HCT116 (cell line): ENCODE results near the gene CLIC4. TPM values are rescaled to one million over a fixed set of nuclear protein-coding genes. Genes with fewer than 3 reads are reported as not detected.

ENCODE experiments used
- ATAC-seq: fragments of 200-7000 bp; cut with Tn5 transposase; 2 replicates; pipeline ENCODE4 v1.9.1; 2020; ENCODE audit warnings: mild to moderate bottlenecking, moderate library complexity
- BruUV-seq: library from RNA; stranded (reverse); fragments of 400-500 nt; replicated peaks from 2 replicates; lab custom pipeline; 2021; lab: Mats Ljungman, UMichigan
- CTCF ChIA-PET: fragments of 300-600 bp; sonication (Branson Sonifier 250); formaldehyde crosslinking; loops from one replicate; lab custom pipeline; 2021; ENCODE audit warnings: antibody characterized with exemption; lab: Charles Lee
- POLR2A ChIA-PET: fragments of 300-600, 350-600 bp; sonication (Branson Sonifier 250); formaldehyde crosslinking; loops from one replicate; lab custom pipeline; 2021; ENCODE audit warnings: antibody characterized with exemption; lab: Charles Lee
- RAD21 ChIA-PET, 2 experiments: fragments of 300-600 bp; sonication (Branson Sonifier 250); formaldehyde crosslinking; loops; one replicate each; lab custom pipeline; 2023; ENCODE audit warnings: low total read pairs in 2 of 2; ENCODE audit not compliant: uncharacterized antibody in 2 of 2, unreplicated experiment in 2 of 2, low non-redundant PET in 1 of 2; lab: Charles Lee
- DNase-seq: peaks from one replicate; pipeline ENCODE4 v3.0.0-alpha.2; 2010; ENCODE audit warnings: low read depth, low spot score
- H2AFZ ChIP-seq: fragments of 200-600 bp; shearing (Covaris generic), sonication (generic); 2 replicates; pipeline ENCODE4 v1.6.1; 2017; ENCODE audit warnings: low read depth, mixed run types, mixed read lengths, antibody characterized with exemption, low read length; ENCODE audit not compliant: poor library complexity, severe bottlenecking
- H3K27ac ChIP-seq: 2 replicates; pipeline ENCODE4 v1.5.1; 2012; ENCODE audit warnings: low read depth, low read length
- H3K27me3 ChIP-seq: fragments of 200-600 bp; sonication (generic); 2 replicates; pipeline ENCODE4 v1.6.1; 2016; ENCODE audit warnings: mixed run types, low read length, mixed read lengths; ENCODE audit not compliant: insufficient read depth
- H3K36me3 ChIP-seq, 2 experiments: fragments of 200-500 bp in 1 of 2; fragments of 200-600 bp in 1 of 2; sonication (Bioruptor generic) in 1 of 2; sonication (generic) in 1 of 2; 2 replicates each; pipeline versions ENCODE4 v1.5.1 to v1.6.1; 2014 to 2016; ENCODE audit warnings: low read length in 2 of 2, inconsistent platforms in 1 of 2, mixed read lengths in 1 of 2, mixed run types in 1 of 2; ENCODE audit not compliant: insufficient read depth in 2 of 2, control insufficient read depth in 1 of 2
- H3K4me1 ChIP-seq, 2 experiments: fragments of 200-600 bp in 1 of 2; sonication (generic) in 1 of 2; 2 replicates each; pipeline versions ENCODE4 v1.5.1 to v1.6.1; 2012 to 2017; ENCODE audit warnings: low read length in 2 of 2, inconsistent platforms in 1 of 2, mild to moderate bottlenecking in 1 of 2, mixed read lengths in 1 of 2, mixed run types in 1 of 2, moderate library complexity in 1 of 2; ENCODE audit not compliant: insufficient read depth in 2 of 2, control insufficient read depth in 1 of 2
- H3K4me2 ChIP-seq: fragments of 200-600 bp; sonication (generic); 2 replicates; pipeline ENCODE4 v1.6.1; 2017; ENCODE audit warnings: mixed run types, low read length, mixed read lengths
- H3K4me3 ChIP-seq, 2 experiments: fragments of 200-600 bp in 1 of 2; sonication (generic) in 1 of 2; replicated peaks in 1 of 2; 2 replicates each; pipeline ENCODE4 v1.5.1; 2011 to 2016; ENCODE audit warnings: low read length in 2 of 2, control low read depth in 1 of 2, low read depth in 1 of 2, mild to moderate bottlenecking in 1 of 2, mixed read lengths in 1 of 2, mixed run types in 1 of 2
- H3K79me2 ChIP-seq: fragments of 200-600 bp; sonication (generic); 2 replicates; pipeline ENCODE4 v1.6.1; 2017; ENCODE audit warnings: mild to moderate bottlenecking, mixed run types, low read length, moderate library complexity, mixed read lengths; ENCODE audit not compliant: insufficient read depth
- H3K9ac ChIP-seq: fragments of 200-600 bp; sonication (generic); 2 replicates; pipeline ENCODE4 v1.6.1; 2016; ENCODE audit warnings: low read length, mixed read lengths
- H3K9me2 ChIP-seq: fragments of 200-600 bp; sonication (generic), shearing (Covaris generic); 2 replicates; pipeline ENCODE4 v1.6.1; 2017; ENCODE audit warnings: mixed run types, mild to moderate bottlenecking, moderate library complexity; ENCODE audit not compliant: insufficient read depth
- H3K9me3 ChIP-seq, 2 experiments: fragments of 200-500 bp in 1 of 2; fragments of 200-600 bp in 1 of 2; sonication (Bioruptor generic) in 1 of 2; sonication (generic) in 1 of 2; 2 replicates each; pipeline ENCODE4 v1.6.1; 2014 to 2017; ENCODE audit warnings: low read length in 2 of 2, mixed read lengths in 2 of 2, inconsistent platforms in 1 of 2, low read depth in 1 of 2, mild to moderate bottlenecking in 1 of 2, mixed run types in 1 of 2, moderate library complexity in 1 of 2; ENCODE audit not compliant: control insufficient read depth in 1 of 2, insufficient read depth in 1 of 2
- H4K20me1 ChIP-seq: fragments of 200-600 bp; sonication (generic), shearing (Covaris generic); 2 replicates; pipeline ENCODE4 v1.6.1; 2017; ENCODE audit warnings: mixed run types, mild to moderate bottlenecking, moderate library complexity; ENCODE audit not compliant: insufficient read depth
- ELF1 ChIP-seq: IDR thresholded peaks from 2 replicates; pipeline ENCODE4 v1.6.1; 2012; ENCODE audit warnings: low read depth, borderline replicate concordance
- JUND ChIP-seq: IDR thresholded peaks from 2 replicates; pipeline ENCODE4 v1.6.1; 2012
- POLR2AphosphoS5 ChIP-seq: IDR thresholded peaks from 2 replicates; pipeline ENCODE4 v1.6.1; 2011; ENCODE audit warnings: mild to moderate bottlenecking, low read depth, low read length, moderate library complexity
- SP1 ChIP-seq: IDR thresholded peaks from 2 replicates; pipeline ENCODE4 v1.6.1; 2012; ENCODE audit warnings: low read depth
- ZNF274 ChIP-seq: fragments of 200-500 bp; sonication (Bioruptor generic); IDR thresholded peaks from 2 replicates; pipeline ENCODE4 v1.6.1; 2014; ENCODE audit warnings: mild to moderate bottlenecking, low read depth, low read length, inconsistent platforms
- intact Hi-C: fragments of 100-400 bp; cut with micrococcal nuclease; formaldehyde crosslinking; loops from 2 replicates; pipeline ENCODE4 v1.10.0; 2022
- total RNA-seq: library from RNA; stranded (reverse); gene quantifications from one replicate; pipeline ENCODE4 v1.2.1, GENCODE V29; 2021; ENCODE audit not compliant: unreplicated experiment
- TF ChIP-seq, protein P1 (sequence below): IDR thresholded peaks from 2 replicates; pipeline ENCODE4 v1.6.1; 2012

The CLIC4 gene
- total RNA-seq, 1 experiment from 2014 or later = 77.2 TPM

DNA sequence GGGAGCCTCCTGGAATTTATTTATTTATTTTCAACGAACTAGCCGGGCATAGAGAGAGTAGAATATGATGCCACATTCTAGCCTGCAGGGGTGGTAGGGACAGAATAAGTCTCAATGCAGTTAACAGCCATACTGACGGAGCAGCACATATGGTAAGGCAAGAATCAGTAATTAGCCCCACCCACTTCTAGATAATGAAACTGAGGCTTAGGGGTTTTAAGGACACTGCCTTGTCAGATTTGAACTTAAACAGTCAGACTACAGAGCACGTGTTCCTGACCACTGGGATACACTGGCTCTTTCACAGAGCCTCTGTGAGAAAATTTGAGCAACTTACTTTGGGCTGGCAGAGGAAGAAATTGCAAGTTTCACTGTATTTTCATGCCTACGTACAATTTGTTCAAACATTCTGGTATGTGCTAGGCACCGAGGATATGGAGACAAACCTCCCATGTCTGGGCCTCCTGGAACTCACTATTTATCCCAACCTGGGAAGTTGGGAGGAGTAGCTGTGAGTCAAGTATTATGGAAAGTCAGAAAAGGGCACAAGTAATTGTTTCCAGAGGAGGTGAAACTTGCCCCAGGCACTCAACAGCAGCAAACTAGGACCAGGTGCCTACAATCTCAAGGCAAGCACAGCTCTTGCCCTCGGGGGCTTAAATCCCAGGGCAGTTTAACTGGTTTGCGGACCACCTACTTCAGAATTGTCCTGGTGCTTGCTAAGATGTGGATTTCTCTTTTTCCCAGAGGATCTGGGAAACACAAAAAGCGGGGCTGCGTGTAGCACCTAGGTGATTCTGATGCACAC lies 1.6 kb upstream of the CLIC4 start:
- POLR2A ChIA-PET = interaction anchor here (2.6 kb wide), 1 partner anchor 60 kb away, joined by 20 read pairs; no protein-coding TSS in a partner anchor

DNA sequence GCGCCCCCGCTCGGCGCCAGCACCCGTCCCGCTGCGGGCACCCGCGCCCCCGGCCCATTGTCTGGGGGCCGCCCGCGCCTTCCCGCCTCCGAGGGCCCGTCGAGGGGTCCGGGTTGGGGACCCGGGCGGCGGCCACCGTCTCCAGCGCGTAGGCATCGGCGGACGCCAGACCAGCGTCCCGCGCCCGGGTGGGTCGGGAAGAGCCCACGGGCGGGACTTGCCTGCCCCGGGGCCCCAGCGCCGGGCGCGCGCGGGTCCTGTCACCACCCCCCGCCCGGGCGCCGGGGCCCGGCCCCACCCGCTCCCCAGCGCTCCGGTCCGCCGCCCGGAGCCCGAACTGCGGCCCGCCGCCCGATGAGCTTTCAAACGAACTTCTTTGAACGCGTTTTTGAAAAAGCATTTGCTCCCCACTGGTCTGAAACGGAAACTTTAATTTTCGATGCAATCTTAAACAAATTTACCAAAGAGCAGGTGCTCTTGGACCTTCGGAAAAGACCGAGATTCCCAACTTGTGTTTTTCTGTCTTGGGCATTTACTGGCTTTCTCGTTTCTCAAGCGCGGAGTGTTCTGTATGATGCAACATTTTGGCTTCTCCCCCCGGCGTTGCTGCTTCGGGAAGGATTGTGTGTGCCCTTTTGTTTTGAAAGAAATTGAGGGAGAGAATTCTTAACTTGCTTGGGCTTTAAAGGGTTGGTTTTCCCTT lies 615 bp downstream of the CLIC4 start:
- H3K9me3 ChIP-seq = no peaks in the 10 kb centered on the region
- H3K4me3 ChIP-seq = peak overlapping the region; percentile 62 to 80
- no peak for TF ChIP-seq ZNF274
- no peak for TF ChIP-seq POLR2AphosphoS5
- TF ChIP-seq JUND = no peak
- no peak for TF ChIP-seq ELF1
- TF ChIP-seq, all 23 proteins: peak for 0
- no TSS peak for BruUV-seq
- intact Hi-C loops = loop anchor here (5.0 kb wide), 1 partner anchor 86 kb away; no protein-coding TSS in a partner anchor
- Histone ChIP-seq H3K36me3 (no peaks in the 10 kb centered on the region), H3K27me3 (no peaks in the 10 kb centered on the region), H3K27ac (peak overlapping the region; percentile 67), H3K9ac (peak overlapping the region; percentile 74), H4K20me1 (no peaks in the 10 kb centered on the region), H2AFZ (no peak overlapping the region), H3K4me2 (peak overlapping the region; percentile 73), H3K9me2 (no peaks in the 10 kb centered on the region), H3K79me2 (peaks cover 23% of the 10 kb centered on the region), H3K4me1 (peaks cover 20 to 42% of the 10 kb centered on the region in 2 experiments)
- DNase-seq = no peak
- ChIA-PET RAD21 (no interaction called here), POLR2A (interaction anchor here (0.7 to 2.6 kb wide), 12 partner anchors 8 to 104 kb away, joined by 3 to 20 read pairs (median 4); no protein-coding TSS in a partner anchor), CTCF (interaction anchor here (1.4 to 1.7 kb wide), 2 partner anchors 58 to 85 kb away, joined by 6 to 8 read pairs; no protein-coding TSS in a partner anchor)
- ATAC-seq = peak; percentile 5; the same call in 1 of the 2 replicates

More for the DNA sequence above, 1.6 kb upstream of the CLIC4 start:
- 0 out of 2 replicates have a peak, but pooled peaks have one; percentile 11 for TF ChIP-seq SP1
- TF ChIP-seq, protein P1, sequence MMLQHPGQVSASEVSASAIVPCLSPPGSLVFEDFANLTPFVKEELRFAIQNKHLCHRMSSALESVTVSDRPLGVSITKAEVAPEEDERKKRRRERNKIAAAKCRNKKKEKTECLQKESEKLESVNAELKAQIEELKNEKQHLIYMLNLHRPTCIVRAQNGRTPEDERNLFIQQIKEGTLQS = no peak
- peak overlapping the region; percentile 45 for H3K4me2 ChIP-seq
- H3K4me1 ChIP-seq = peaks cover 20 to 42% of the 10 kb centered on the region in 2 experiments
- no peaks in the 10 kb centered on the region for H3K9me3 ChIP-seq
- no TSS peak for BruUV-seq
- RAD21 ChIA-PET = no interaction called here
- DNase-seq (no peak), ATAC-seq (no peak)
- peak overlapping the region; percentile 85 for H2AFZ ChIP-seq
- intact Hi-C loops = no loop called here
- no peak overlapping the region for H3K27ac ChIP-seq
- H3K4me3 ChIP-seq = no peak overlapping the region
- CTCF ChIA-PET = interaction anchor here (2.0 kb wide), 1 partner anchor 11 kb away, joined by 7 read pairs; no protein-coding TSS in a partner anchor
- no peaks in the 10 kb centered on the region for H4K20me1 ChIP-seq
- H3K27me3 ChIP-seq = no peaks in the 10 kb centered on the region
- H3K9ac ChIP-seq = peak overlapping the region; percentile 14; the same call in 1 of the 2 replicates
- H3K9me2 ChIP-seq = no peaks in the 10 kb centered on the region
- peaks cover 19% of the 10 kb centered on the region for H3K79me2 ChIP-seq
- no peaks in the 10 kb centered on the region for H3K36me3 ChIP-seq
